Measurements from ENCODE around the gene KLF1. TPM values are rescaled to one million over a fixed set of nuclear protein-coding genes. Genes with fewer than 3 reads are reported as not detected.
A peak's percentile ranks its signal among the peaks of the same experiment; 100 is the strongest.

Gene KLF1
- total RNA-seq, 4 donors from 2014 or later = not detected

- peaks cover 8 to 28% (median 15%) of the 10 kb centered on the region in 3 donors for H3K27me3 ChIP-seq
- in situ Hi-C loops (cut with MboI; ENCODE audit: low sequenced_read_pairs in 4 of 4) = loop anchor here in 1 of 4 donors (10.0 kb wide), 1 partner anchor 82 kb away; the partner anchor contains the start of gene DAND5
- TF ChIP-seq CTCF (IDR thresholded peaks at IDR 0.05 in 4 of 5, conservative IDR thresholded peaks at IDR 0.05 in 1 of 5) (no peak), POLR2A (IDR thresholded peaks at IDR 0.05) (no peak)
- no peaks in the 10 kb centered on the region for H3K9me3 ChIP-seq
- no peak overlapping the region for H3K4me3 ChIP-seq
- ATAC-seq (no peak), DNase-seq (no peak)
- H3K27ac ChIP-seq = peak overlapping the region in 3 of 4 donors; percentile 93 to 98 (median 94)
- H3K4me1 ChIP-seq = peaks cover 7 to 30% of the 10 kb centered on the region in 2 donors
- intact Hi-C loops (cut with DNase I; ENCODE audit: low total_unique reads) = loop anchor here (5.0 kb wide), 1 partner anchor 235 kb away; the partner anchor contains the start of genes NACC1 and TRMT1
- H3K36me3 ChIP-seq = peaks cover 0 to 7% of the 10 kb centered on the region in 2 donors
Observed at GRCh38 chr19:12882589-12882988, 4.4 kb downstream of the KLF1 start.

GRCh38 chr19:12881172-12881808 lies 5.7 kb downstream of the KLF1 start, which contains the start of gene DNASE2:
Gene DNASE2, minus strand, starts transcription at chr19:12881449. Its CDS starts 74 bp downstream, at chr19:12881375.
- H3K27me3 ChIP-seq = peaks cover 8 to 25% (median 15%) of the 10 kb centered on the region in 3 donors
- DNase-seq = peak; percentile 94 to 99
- H3K4me3 ChIP-seq = peak within 1 kb of the TSS; percentile 72 to 97 (median 82)
- TF ChIP-seq CTCF (IDR thresholded peaks at IDR 0.05 in 4 of 5, conservative IDR thresholded peaks at IDR 0.05 in 1 of 5) (no peak), POLR2A (IDR thresholded peaks at IDR 0.05) (peak; percentile 63 to 73)
- peaks cover 7 to 30% of the 10 kb centered on the region in 2 donors for H3K4me1 ChIP-seq
- H3K36me3 ChIP-seq = peaks cover 0 to 7% of the 10 kb centered on the region in 2 donors
- ATAC-seq = peak; percentile 90 to 95
- in situ Hi-C loops (cut with MboI; ENCODE audit: low sequenced_read_pairs in 4 of 4) (loop anchor here in 1 of 4 donors (10.0 kb wide), 1 partner anchor 84 kb away; the partner anchor contains the start of gene DAND5), intact Hi-C loops (cut with DNase I; ENCODE audit: low total_unique reads) (loop anchor here (5.0 kb wide), 1 partner anchor 236 kb away; the partner anchor contains the start of genes NACC1 and TRMT1)
- H3K27ac ChIP-seq = peak within 1 kb of the TSS; percentile 81 to 98 (median 94)
- no peaks in the 10 kb centered on the region for H3K9me3 ChIP-seq

GRCh38 chr19:12880551-12881171 lies 6.3 kb downstream of the KLF1 start:
- DNase-seq (peak in 1 of 2 donors; percentile 37), ATAC-seq (peak; percentile 25 to 32)
- H3K4me1 ChIP-seq = peaks cover 7 to 25% of the 10 kb centered on the region in 2 donors
- peak overlapping the region; percentile 81 to 98 (median 94) for H3K27ac ChIP-seq
- H3K9me3 ChIP-seq = no peaks in the 10 kb centered on the region
- H3K27me3 ChIP-seq = peaks cover 8 to 19% (median 12%) of the 10 kb centered on the region in 3 donors
- TF ChIP-seq POLR2A (IDR thresholded peaks at IDR 0.05) = no peak
- intact Hi-C loops (cut with DNase I; ENCODE audit: low total_unique reads) (loop anchor here (5.0 kb wide), 1 partner anchor 237 kb away; the partner anchor contains the start of genes NACC1 and TRMT1), in situ Hi-C loops (cut with MboI; ENCODE audit: low sequenced_read_pairs in 4 of 4) (loop anchor here in 1 of 4 donors (10.0 kb wide), 1 partner anchor 84 kb away; the partner anchor contains the start of gene DAND5)
- H3K36me3 ChIP-seq = peaks cover 0 to 7% of the 10 kb centered on the region in 2 donors
- H3K4me3 ChIP-seq = peak overlapping the region; percentile 72 to 97 (median 82)

- Histone ChIP-seq H3K4me1 (no peaks in the 10 kb centered on the region), H3K36me3 (peaks cover 0 to 7% of the 10 kb centered on the region in 2 donors), H3K9me3 (no peaks in the 10 kb centered on the region), H3K4me3 (no peak overlapping the region), H3K27me3 (peaks cover 0 to 4% (median 0%) of the 10 kb centered on the region in 3 donors), H3K27ac (no peak overlapping the region)
- TF ChIP-seq POLR2A (IDR thresholded peaks at IDR 0.05) (no peak), CTCF (IDR thresholded peaks at IDR 0.05 in 4 of 5, conservative IDR thresholded peaks at IDR 0.05 in 1 of 5) (no peak)
- DNase-seq = no peak
- ATAC-seq = no peak
- in situ Hi-C loops (cut with MboI; ENCODE audit: low sequenced_read_pairs in 4 of 4) (no loop called here), intact Hi-C loops (cut with DNase I; ENCODE audit: low total_unique reads) (no loop called here)
Observed at GRCh38 chr19:12875086-12875485, 11.9 kb downstream of the KLF1 start.
